ENCODE data around the gene MRPL18.

Gene MRPL18

DNA sequence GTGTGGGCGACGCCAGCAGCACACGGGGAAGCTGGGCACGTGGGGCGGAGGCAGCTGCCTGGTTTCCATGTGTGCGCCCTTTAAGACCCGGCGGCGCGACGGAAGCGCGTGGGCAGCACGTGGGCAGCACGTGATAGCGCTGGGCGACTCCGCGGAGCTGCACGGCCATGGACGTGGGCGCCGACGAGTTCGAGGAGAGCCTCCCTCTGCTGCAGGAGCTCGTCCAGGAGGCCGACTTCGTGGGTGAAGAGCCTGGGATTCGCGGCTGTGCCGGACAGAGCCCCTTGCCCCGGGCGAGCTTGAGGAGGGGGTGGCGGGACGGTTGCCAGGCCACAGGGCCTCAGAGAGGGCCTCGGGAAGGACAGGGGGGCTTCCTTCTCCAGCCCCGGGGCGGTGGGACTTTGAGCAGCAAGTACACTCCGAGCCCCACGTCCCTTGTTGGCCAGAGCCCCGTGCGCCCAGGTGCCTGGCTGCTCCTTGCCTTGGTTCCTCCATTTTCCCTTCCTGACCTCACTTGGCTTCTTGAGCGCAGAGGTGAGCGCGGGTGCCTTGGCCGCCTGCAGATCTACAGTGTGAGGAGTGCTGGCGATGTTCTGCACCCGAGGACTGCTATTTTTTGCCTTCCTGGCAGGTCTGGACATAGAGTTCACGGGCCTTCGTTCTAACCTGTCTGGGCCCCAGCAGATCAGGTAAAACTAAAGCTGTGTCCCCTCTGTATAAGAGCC lies 10.0 kb downstream of the MRPL18 start, which contains the start of gene PNLDC1:
Gene PNLDC1 (plus strand): TSS at position 136 of the 725 bp plus-strand sequence. CDS start 32 bp downstream, at position 168.
- TF ChIP-seq, protein P1, sequence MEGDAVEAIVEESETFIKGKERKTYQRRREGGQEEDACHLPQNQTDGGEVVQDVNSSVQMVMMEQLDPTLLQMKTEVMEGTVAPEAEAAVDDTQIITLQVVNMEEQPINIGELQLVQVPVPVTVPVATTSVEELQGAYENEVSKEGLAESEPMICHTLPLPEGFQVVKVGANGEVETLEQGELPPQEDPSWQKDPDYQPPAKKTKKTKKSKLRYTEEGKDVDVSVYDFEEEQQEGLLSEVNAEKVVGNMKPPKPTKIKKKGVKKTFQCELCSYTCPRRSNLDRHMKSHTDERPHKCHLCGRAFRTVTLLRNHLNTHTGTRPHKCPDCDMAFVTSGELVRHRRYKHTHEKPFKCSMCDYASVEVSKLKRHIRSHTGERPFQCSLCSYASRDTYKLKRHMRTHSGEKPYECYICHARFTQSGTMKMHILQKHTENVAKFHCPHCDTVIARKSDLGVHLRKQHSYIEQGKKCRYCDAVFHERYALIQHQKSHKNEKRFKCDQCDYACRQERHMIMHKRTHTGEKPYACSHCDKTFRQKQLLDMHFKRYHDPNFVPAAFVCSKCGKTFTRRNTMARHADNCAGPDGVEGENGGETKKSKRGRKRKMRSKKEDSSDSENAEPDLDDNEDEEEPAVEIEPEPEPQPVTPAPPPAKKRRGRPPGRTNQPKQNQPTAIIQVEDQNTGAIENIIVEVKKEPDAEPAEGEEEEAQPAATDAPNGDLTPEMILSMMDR (IDR thresholded peaks at IDR 0.05; ENCODE audit: low read depth, low read length): no peak
- no peak for TF ChIP-seq EZH2phosphoT487 (IDR thresholded peaks at IDR 0.05; ENCODE audit: low read depth)
- Histone ChIP-seq H3K9ac (ENCODE audit: low read length) (no peak within 1 kb of the TSS), H3K27ac (ENCODE audit: low read length) (no peak within 1 kb of the TSS), H3K79me2 (ENCODE audit: low read length) (no peaks in the 10 kb centered on the region), H4K20me1 (ENCODE audit: insufficient read depth, low read length) (no peaks in the 10 kb centered on the region), H3K36me3 (replicated peaks; ENCODE audit: low read depth, low read length) (peaks cover 15% of the 10 kb centered on the region), H3K4me2 (ENCODE audit: low read length) (no peak within 1 kb of the TSS), H3K4me3 (ENCODE audit: low read length) (no peak within 1 kb of the TSS), H2AFZ (ENCODE audit: low read depth, low read length) (no peak within 1 kb of the TSS), H3K4me1 (ENCODE audit: low read length) (no peaks in the 10 kb centered on the region), H3K9me3 (ENCODE audit: insufficient read depth, low read length) (no peaks in the 10 kb centered on the region), H3K27me3 (ENCODE audit: low read depth, low read length) (no peaks in the 10 kb centered on the region)

DNA sequence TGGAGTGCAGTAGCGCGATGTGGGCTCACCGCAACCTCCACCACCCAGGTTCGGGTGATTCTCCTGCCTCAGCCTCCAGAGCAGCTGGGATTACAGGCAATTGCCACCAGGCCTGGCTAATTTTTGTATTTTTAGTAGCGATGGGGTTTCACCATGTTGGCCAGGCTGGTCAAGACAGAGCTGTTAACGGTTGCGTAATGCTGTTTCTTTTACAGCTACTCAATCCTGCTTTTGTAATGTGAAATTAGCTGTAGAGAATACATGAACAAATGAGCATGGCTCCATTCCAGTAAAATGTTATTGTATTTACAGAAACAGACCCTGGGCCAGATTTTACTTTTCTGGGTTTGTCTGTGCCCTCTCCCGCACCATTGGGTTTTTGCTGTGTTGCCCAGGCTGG lies 11.7 kb downstream of the MRPL18 start:
- H3K4me1 ChIP-seq (ENCODE audit: low read length): no peaks in the 10 kb centered on the region
- H3K27ac ChIP-seq (ENCODE audit: low read length): no peak overlapping the region
- TF ChIP-seq, protein P1 (IDR thresholded peaks at IDR 0.05; ENCODE audit: low read depth, low read length): no peak
- TF ChIP-seq EZH2phosphoT487 (IDR thresholded peaks at IDR 0.05; ENCODE audit: low read depth): no peak
- no peak overlapping the region for H3K4me3 ChIP-seq (ENCODE audit: low read length)
- no peak overlapping the region for H3K9ac ChIP-seq (ENCODE audit: low read length)
- no peaks in the 10 kb centered on the region for H3K27me3 ChIP-seq (ENCODE audit: low read depth, low read length)
- no peaks in the 10 kb centered on the region for H3K79me2 ChIP-seq (ENCODE audit: low read length)
- H3K4me2 ChIP-seq (ENCODE audit: low read length): no peak overlapping the region
- H3K36me3 ChIP-seq (replicated peaks; ENCODE audit: low read depth, low read length): peaks cover 13% of the 10 kb centered on the region
- no peaks in the 10 kb centered on the region for H4K20me1 ChIP-seq (ENCODE audit: insufficient read depth, low read length)
- H3K9me3 ChIP-seq (ENCODE audit: insufficient read depth, low read length): no peaks in the 10 kb centered on the region
- no peak overlapping the region for H2AFZ ChIP-seq (ENCODE audit: low read depth, low read length)

DNA sequence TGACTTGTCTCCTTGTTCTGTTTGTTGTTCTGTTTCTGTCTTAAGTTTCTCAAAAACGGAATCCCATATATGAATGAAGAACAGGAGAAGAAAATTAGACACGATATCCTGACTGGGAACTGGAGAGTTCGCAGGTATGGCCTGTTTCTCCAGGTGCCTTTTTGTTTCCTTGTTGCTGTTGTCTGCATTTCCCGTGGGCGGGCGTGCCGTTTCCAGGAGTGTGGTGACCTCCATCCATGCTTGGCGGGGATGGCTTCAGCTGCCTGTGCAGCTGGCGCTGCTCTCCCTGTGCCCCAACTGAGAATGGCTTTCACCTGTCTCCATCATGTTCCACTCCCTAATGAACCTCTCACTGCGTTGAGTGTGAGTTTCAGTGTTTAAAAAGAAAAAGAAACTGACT lies 14.2 kb downstream of the MRPL18 start:
- Histone ChIP-seq H4K20me1 (ENCODE audit: insufficient read depth, low read length) (no peaks in the 10 kb centered on the region), H3K4me1 (ENCODE audit: low read length) (no peaks in the 10 kb centered on the region), H3K36me3 (replicated peaks; ENCODE audit: low read depth, low read length) (no peaks in the 10 kb centered on the region), H3K9me3 (ENCODE audit: insufficient read depth, low read length) (no peaks in the 10 kb centered on the region), H3K4me3 (ENCODE audit: low read length) (no peak overlapping the region), H3K27ac (ENCODE audit: low read length) (no peak overlapping the region), H3K4me2 (ENCODE audit: low read length) (no peak overlapping the region), H3K27me3 (ENCODE audit: low read depth, low read length) (no peaks in the 10 kb centered on the region), H2AFZ (ENCODE audit: low read depth, low read length) (no peak overlapping the region), H3K79me2 (ENCODE audit: low read length) (no peaks in the 10 kb centered on the region), H3K9ac (ENCODE audit: low read length) (no peak overlapping the region)
- TF ChIP-seq, protein P1 (IDR thresholded peaks at IDR 0.05; ENCODE audit: low read depth, low read length): no peak
- no peak for TF ChIP-seq EZH2phosphoT487 (IDR thresholded peaks at IDR 0.05; ENCODE audit: low read depth)

DNA sequence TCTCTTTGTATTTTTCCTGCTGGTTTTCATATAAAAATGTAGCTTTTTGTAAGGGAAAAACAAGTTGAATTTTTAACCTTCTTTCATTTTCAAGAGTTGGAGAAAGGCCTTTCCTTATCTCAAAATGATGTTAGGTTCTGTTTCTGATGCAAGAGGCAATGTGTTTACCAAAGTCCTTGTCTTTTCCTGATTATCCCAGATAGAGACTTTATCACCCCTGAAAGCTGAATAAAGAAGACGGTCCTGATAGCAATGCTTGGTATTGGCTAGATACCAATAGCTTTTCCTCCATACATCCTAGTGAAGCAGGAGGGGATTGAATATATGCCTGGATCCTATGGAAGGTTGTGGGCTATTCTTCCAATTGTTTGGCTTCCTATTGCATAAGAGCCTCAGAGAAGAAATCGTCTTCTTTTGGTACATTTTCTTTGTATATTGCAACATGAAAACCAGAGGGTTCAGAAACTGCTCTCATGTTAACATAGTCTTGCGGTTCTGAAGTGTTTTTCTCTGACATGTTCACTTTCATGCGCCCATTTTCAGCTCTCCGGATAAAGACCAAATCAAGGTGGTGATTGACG lies 15.3 kb downstream of the MRPL18 start:
- Histone ChIP-seq H3K9ac (ENCODE audit: low read length) (no peak overlapping the region), H3K79me2 (ENCODE audit: low read length) (no peaks in the 10 kb centered on the region), H2AFZ (ENCODE audit: low read depth, low read length) (no peak overlapping the region), H3K27ac (ENCODE audit: low read length) (no peak overlapping the region), H3K4me1 (ENCODE audit: low read length) (no peaks in the 10 kb centered on the region), H3K9me3 (ENCODE audit: insufficient read depth, low read length) (no peaks in the 10 kb centered on the region), H3K4me3 (ENCODE audit: low read length) (no peak overlapping the region), H3K4me2 (ENCODE audit: low read length) (no peak overlapping the region), H3K36me3 (replicated peaks; ENCODE audit: low read depth, low read length) (no peaks in the 10 kb centered on the region), H3K27me3 (ENCODE audit: low read depth, low read length) (no peaks in the 10 kb centered on the region), H4K20me1 (ENCODE audit: insufficient read depth, low read length) (no peaks in the 10 kb centered on the region)
- TF ChIP-seq, protein P1 (IDR thresholded peaks at IDR 0.05; ENCODE audit: low read depth, low read length): no peak
- TF ChIP-seq EZH2phosphoT487 (IDR thresholded peaks at IDR 0.05; ENCODE audit: low read depth): no peak
